K562 treated with DMSO at 1 percent for 48 hours (cell line): ENCODE measurements around the gene ZNF227. TPM values are rescaled to one million over a fixed set of nuclear protein-coding genes. Genes with fewer than 3 reads are reported as not detected.

ENCODE experiments used
- total RNA-seq: library from RNA; unstranded; fragments of 300-600 nt; gene quantifications from 2 replicates; pipeline ENCODE4 v1.2.3, GENCODE V29; 2022; ENCODE audit warnings: low replicate concordance; ENCODE audit errors: extremely low read depth

Gene ZNF227
- total RNA-seq = not detected in 2 replicates

DNA sequence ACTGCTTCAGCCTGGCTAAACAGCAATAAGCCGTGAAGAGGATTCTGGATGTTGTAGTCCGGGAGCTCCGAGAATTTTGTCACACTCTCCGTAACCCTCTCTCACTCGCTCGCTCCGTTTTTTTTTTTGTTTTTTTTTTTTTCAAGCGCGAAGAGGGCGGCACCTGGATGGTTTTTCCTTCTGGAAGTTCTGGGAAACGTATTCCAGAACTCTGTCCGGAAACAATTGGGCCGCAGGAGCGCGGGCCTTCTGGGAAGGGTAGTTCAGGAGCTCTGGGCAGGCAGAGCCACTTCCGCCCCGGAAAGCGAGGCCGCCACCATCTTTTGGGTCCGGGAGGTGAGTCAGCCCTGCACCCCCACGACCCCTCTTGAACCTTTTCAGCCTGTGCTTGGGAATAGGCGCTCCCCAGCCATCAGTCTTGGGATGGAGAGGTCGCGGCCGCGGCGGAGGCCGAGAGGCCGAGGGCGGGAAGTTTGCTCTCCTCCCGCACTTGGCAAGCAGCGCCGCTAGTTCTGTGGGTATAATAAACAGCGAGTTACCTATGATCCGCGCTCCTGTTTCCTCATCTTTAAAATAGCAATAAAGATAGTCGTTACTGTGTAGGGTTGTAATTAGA, at the start of gene ZNF227:
ZNF227 (plus strand) TSS at position 283 of the 616 bp plus-strand sequence. CDS start 5,261 bp downstream, outside the sequence.

DNA sequence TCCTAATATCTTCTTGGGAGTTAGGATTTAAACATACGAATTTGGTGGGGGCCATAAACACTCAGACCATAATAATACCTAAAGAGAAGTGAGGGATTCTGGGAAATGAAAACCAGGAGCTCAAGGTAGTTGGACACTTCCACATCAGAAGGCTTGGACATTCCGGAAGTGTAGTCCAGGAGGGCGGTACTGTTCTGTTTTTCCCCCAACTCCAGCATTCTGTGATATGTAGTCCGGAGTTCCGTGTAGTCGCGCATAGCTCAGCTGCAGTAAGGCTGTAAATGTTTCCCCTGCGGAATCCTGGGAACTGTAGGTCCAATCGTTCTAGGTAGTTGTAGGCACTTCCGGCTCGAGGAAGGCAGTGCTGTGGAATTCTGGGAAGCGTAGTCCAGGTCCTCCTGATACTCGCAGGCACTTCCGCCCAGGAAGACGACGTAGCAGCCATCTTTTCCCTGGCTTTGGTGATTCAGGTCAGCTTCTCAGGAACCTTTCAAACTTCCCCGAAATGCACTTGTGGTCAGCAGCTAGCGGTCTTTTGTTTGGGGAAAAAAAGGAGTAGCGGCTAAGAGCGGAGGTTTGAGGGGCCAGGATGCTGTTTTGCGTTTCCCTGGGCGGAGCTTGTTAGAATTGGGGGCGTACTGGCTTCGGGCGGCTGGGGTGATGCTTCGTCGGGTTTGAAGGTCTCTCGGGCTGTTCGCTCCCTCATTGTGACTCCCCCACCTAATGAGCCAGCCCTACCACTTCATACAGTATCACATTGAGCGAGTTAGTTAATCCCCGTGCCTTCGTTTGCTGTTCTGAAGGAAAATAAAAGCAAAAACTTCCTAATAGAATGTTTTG, 47.4 kb upstream of the ZNF227 start, which contains the start of gene ZNF226:
ZNF226 (plus strand) TSS at position 428 of the 840 bp plus-strand sequence. CDS start 4,981 bp downstream, outside the sequence.

Other genes starting within 250 kb of the ZNF227 start
- gene ZNF155, start 228.3 kb upstream of the ZNF227 start, total RNA-seq = not detected in 2 replicates
- not detected in 2 replicates for gene ZNF230, start 209.6 kb upstream of the ZNF227 start, total RNA-seq
- gene ZNF222, start 187.2 kb upstream of the ZNF227 start, total RNA-seq = not detected in 2 replicates
- gene ZNF223, start 160.5 kb upstream of the ZNF227 start, total RNA-seq = not detected in 2 replicates
- not detected in 2 replicates for gene ZNF284, start 140.4 kb upstream of the ZNF227 start, total RNA-seq
- gene ZNF224, start 118.2 kb upstream of the ZNF227 start, total RNA-seq = not detected in 2 replicates
- gene ZNF225, start 99.1 kb upstream of the ZNF227 start, total RNA-seq = not detected in 2 replicates
- gene ZNF234, start 71.0 kb upstream of the ZNF227 start, total RNA-seq = not detected in 2 replicates
- not detected in 2 replicates for gene ZNF226, start 47.4 kb upstream of the ZNF227 start, total RNA-seq
- not detected in 2 replicates for gene ZNF233, start 47.4 kb downstream of the ZNF227 start, total RNA-seq
- gene ZNF235, start 92.5 kb downstream of the ZNF227 start, total RNA-seq = not detected in 2 replicates
- gene ZNF112, start 144.1 kb downstream of the ZNF227 start, total RNA-seq = not detected in 2 replicates
- not detected in 2 replicates for gene ZNF285, start 189.1 kb downstream of the ZNF227 start, total RNA-seq
- gene ZNF229, start 235.9 kb downstream of the ZNF227 start, total RNA-seq = not detected in 2 replicates